ENCODE measurements around the gene SPPL3. TPM values are rescaled to one million over a fixed set of nuclear protein-coding genes. Genes with fewer than 3 reads are reported as not detected.

Gene SPPL3
- polyA plus RNA-seq, 1 donor: 54.9 TPM

GRCh38 chr12:120771097-120771496 is 133.1 kb downstream of the SPPL3 start:
- no peak for DNase-seq

GRCh38 chr12:120767071-120768024 is 136.8 kb downstream of the SPPL3 start:
- DNase-seq: no peak

- DNase-seq: no peak
These were observed 137.6 kb downstream of the SPPL3 start for GRCh38 chr12:120766566-120766965.

- no peak for DNase-seq
These were observed 139.3 kb downstream of the SPPL3 start for GRCh38 chr12:120764816-120765215.

- no peak for DNase-seq
These were observed 140.9 kb downstream of the SPPL3 start for GRCh38 chr12:120763250-120763649.

GRCh38 chr12:120762086-120762485 is 142.1 kb downstream of the SPPL3 start:
- no peak for DNase-seq

- DNase-seq: peak; percentile 86
These were observed 142.6 kb downstream of the SPPL3 start for GRCh38 chr12:120761519-120761934.

GRCh38 chr12:120760349-120761254 is 143.6 kb downstream of the SPPL3 start:
- DNase-seq: no peak

GRCh38 chr12:120759591-120760348 is 144.4 kb downstream of the SPPL3 start:
- DNase-seq: no peak

GRCh38 chr12:120758798-120759590 is 145.2 kb downstream of the SPPL3 start:
- DNase-seq: no peak

- DNase-seq: no peak
These were observed 146.2 kb downstream of the SPPL3 start for GRCh38 chr12:120757949-120758348.

- DNase-seq: no peak
These were observed 146.9 kb downstream of the SPPL3 start for GRCh38 chr12:120757226-120757742.

GRCh38 chr12:120755269-120755668 is 148.9 kb downstream of the SPPL3 start:
- DNase-seq: no peak

GRCh38 chr12:120754792-120755191 is 149.4 kb downstream of the SPPL3 start:
- no peak for DNase-seq

- DNase-seq: no peak
These were observed 152.8 kb downstream of the SPPL3 start for GRCh38 chr12:120751389-120751788.

- no peak for DNase-seq
These were observed 153.4 kb downstream of the SPPL3 start for GRCh38 chr12:120750806-120751205.

GRCh38 chr12:120749256-120749655 is 154.9 kb downstream of the SPPL3 start:
- no peak for DNase-seq

- DNase-seq: no peak
These were observed 155.9 kb downstream of the SPPL3 start for GRCh38 chr12:120748242-120748641.

GRCh38 chr12:120744922-120745493 is 159.2 kb downstream of the SPPL3 start:
- no peak for DNase-seq

GRCh38 chr12:120741476-120742421 is 162.4 kb downstream of the SPPL3 start:
- peak; percentile 85 for DNase-seq

Data from hindlimb muscle (tissue), 1 donor.